ENCODE results near the gene GOSR2.
"Not testable (repeated sequence)": the region's sequence is repeated elsewhere in the genome, so short reads cannot be mapped to it uniquely, and the experiment has no call there.

DNA sequence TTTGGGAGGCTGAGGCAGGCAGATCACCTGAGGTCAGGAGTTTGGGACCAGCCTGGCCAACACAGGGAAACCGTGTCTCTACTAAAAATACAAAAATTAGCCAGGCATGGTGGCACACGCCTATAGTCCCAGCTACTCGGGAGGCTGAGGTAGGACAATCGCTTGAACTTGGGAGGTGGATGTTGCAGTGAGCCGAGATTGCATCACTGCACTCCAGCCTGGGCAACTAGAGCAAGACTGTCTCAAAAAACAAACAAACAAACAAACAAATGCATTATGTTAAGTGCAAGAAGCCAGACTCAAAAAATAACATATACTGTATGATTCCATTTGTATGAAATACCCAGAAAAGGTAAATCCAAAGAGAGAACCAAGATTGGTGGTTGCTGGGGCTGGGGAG lies 65.0 kb downstream of the GOSR2 start:
- TF ChIP-seq, protein P1, sequence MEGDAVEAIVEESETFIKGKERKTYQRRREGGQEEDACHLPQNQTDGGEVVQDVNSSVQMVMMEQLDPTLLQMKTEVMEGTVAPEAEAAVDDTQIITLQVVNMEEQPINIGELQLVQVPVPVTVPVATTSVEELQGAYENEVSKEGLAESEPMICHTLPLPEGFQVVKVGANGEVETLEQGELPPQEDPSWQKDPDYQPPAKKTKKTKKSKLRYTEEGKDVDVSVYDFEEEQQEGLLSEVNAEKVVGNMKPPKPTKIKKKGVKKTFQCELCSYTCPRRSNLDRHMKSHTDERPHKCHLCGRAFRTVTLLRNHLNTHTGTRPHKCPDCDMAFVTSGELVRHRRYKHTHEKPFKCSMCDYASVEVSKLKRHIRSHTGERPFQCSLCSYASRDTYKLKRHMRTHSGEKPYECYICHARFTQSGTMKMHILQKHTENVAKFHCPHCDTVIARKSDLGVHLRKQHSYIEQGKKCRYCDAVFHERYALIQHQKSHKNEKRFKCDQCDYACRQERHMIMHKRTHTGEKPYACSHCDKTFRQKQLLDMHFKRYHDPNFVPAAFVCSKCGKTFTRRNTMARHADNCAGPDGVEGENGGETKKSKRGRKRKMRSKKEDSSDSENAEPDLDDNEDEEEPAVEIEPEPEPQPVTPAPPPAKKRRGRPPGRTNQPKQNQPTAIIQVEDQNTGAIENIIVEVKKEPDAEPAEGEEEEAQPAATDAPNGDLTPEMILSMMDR (IDR thresholded peaks at IDR 0.05): not testable (repeated sequence)
- TF ChIP-seq POLR2A (IDR thresholded peaks at IDR 0.05): not testable (repeated sequence)
